GM21360 (cell line): Measurements from ENCODE around the gene ANKRD24.
"Not testable (repeated sequence)": the region's sequence is repeated elsewhere in the genome, so short reads cannot be mapped to it uniquely, and the experiment has no call there.

ENCODE experiments used
- ATAC-seq: cut with Tn5 transposase; IDR thresholded peaks from one replicate; pipeline ENCODE4 v1.9.1; 2021; ENCODE audit warnings: mild to moderate bottlenecking, moderate library complexity; ENCODE audit not compliant: unreplicated experiment

The ANKRD24 gene

DNA sequence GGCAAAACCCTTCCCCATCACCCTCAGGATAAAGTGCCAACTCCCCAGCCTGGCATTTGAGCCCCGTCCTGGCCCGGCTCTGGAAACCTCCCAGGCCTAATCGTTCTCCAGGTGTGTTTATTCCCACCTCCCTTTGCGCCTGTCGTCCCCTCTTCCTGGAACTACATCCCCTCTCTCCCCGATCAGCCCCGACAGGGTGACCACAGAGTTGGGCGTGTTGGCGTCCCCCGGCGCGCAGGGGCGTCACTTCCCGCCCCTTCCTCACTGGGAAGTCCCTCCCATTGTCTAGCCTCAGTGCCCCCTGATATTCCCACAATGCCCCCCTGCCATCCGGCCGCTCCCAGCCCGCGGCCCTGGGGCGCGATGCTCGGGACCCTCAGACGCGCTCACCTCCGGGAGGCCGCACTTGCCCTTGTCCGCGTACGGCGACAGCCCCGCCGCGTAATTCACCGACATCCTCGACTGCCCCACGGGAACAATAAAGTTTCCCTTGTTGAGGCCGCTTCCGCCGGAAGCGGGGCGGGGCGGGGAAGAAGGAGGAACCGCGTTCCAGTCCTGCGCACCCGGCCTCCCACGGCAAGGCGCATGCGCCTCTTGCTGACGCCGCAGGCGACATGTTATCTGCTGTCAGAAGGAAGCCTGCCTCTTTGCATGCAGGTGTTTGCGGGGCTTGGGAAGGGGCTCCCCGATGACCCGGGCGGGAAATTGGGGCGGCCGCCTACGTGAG, at the start of gene ANKRD24, which contains the start of gene SIRT6:
TSS of gene ANKRD24 (plus strand) at position 606 of the 727 bp plus-strand sequence. CDS start 3,737 bp downstream, outside the sequence.
TSS of gene SIRT6 (minus strand) at position 480 of the 727 bp plus-strand sequence. CDS start at position 456, 24 bp downstream.
- ATAC-seq = no peak

GRCh38 chr19:4134351-4134750, 48.1 kb upstream of the ANKRD24 start:
- ATAC-seq = no peak

DNA sequence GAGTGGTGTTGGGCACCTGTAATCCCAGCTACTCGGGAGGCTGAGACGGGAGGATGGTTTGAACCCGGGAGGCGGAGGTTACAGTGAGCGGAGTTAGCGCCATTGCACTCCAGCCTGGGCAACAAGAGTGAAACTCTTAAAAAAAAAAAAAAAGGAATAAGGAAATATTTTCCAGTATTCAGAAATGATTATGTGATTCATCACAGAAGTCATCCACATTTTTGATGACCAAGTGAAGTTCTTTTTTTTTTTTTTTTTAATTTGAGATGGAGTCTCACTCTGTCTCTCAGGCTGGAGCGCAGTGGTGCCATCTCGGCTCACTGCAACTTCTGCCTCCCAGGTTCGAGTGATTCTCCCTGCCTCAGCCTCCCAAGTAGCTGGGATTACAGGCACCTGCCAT, 47.1 kb upstream of the ANKRD24 start:
- ATAC-seq = not testable (repeated sequence)

GRCh38 chr19:4136680-4137088, 45.8 kb upstream of the ANKRD24 start:
- no peak for ATAC-seq

DNA sequence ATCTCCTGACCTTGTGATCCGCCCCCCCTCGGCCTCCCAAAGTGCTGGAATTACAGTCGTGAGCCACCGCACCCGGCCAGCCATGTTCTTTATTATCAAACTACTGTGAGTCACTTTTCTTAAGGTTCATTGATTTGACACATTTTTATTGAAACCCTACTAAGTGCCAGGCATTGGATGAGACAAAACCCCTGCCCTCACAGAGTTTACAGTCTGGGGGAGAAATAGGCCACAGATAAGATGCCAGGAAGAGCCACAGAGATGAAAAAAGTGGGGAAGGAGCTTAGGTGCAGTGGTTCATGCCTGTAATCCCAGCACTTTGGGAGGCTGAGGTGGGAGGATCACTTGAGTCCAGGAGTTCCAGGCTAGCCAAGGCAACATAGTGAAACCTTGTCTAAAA, 44.0 kb upstream of the ANKRD24 start:
- ATAC-seq = no peak

GRCh38 chr19:4139614-4140236, 42.8 kb upstream of the ANKRD24 start:
- no peak for ATAC-seq

GRCh38 chr19:4140237-4140711, 42.2 kb upstream of the ANKRD24 start:
- no peak for ATAC-seq

DNA sequence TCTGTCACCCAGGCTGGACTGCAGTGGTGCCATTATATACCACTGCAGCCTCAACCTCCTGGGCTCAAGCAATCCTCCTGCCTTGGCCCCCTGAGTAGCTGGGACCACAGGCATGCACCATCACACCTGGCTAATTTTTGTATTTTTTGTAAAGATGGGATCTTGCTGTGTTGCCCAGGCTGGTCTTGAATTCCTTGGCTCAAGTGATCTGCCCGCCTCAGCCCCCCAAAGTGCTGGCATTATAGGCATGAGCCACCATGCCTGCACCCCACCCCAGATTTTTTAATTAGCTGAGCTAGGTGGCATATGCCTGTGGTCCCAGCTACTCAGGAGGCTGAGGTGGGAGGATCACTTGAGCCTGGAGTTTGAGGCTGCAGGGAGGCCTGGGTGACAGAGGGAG, 39.6 kb upstream of the ANKRD24 start:
- not testable (repeated sequence) for ATAC-seq

- ATAC-seq = no peak
These were observed 37.7 kb upstream of the ANKRD24 start for GRCh38 chr19:4144666-4145249.

DNA sequence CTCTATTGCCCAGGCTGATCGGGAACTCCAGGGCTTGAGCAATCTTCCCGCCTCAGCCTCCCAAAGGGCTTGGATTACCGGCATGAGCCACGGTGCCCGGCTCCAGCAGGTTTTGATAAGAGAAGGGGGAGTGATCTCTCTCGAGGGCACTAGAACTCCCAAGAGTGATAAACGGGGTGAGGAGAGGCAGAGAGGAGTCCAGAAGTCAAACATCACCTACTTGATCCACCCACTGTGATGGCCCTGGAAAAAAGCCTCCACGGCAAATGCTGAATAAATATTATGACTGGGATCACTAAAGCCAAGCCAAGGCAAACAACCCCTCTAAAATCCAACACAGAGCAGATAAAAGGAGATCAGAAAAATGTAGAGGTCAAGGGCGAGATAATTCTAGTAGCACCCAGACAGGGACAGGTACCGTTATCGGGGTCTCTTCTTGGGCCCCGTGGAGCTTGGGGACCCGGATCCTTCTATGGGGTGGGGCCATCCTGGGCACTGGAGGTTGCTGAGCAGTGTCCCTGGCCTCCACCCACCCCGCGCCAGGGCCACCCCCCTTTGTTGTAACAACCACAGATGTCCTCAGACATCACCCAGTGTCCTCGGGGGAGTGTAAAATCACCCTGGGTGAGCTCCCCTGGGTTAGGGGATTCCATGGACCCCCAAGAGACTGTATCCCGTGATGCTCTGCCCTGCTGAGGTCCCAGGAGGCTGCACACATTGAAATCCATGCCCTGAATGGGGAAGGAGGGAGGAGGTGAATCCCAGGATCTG, 32.8 kb upstream of the ANKRD24 start:
- ATAC-seq = no peak

GRCh38 chr19:4151623-4152022, 30.9 kb upstream of the ANKRD24 start:
- ATAC-seq = no peak

DNA sequence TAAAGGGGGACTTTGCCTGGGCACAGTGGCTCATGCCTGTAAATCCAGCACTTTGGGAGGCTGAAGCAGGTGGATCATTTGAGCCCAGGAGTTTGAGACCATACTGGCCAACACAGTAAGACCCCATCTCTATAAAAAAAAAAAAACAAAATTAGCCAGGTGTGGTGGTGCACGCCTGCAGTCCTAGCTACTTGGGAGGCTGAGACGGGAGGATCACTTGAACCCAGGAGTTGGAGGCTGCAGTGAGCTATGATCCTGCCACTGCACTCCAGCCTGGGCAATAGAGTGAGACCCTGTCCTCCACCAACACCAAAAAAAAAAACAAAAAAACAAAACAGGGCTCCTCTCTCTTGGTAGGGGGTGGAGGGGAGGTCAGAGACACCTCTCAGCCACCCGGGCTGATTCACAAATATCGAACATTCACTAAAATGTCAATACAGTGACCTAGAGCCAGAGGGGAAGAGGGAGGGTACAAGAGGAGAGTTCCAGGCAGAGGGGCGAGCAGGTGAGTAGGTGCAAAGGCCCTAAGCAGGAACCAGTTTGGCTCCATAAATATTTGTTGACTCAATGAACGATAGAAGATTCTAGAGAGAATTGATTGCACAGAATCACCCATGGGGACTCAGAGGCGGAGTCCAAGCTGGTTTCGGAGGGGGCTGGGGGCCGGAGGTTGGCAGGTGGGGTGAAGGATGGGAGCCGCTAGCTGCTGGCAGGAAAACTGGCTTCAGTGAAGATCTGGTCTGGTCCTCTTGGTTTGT, 30.1 kb upstream of the ANKRD24 start:
- no peak for ATAC-seq

DNA sequence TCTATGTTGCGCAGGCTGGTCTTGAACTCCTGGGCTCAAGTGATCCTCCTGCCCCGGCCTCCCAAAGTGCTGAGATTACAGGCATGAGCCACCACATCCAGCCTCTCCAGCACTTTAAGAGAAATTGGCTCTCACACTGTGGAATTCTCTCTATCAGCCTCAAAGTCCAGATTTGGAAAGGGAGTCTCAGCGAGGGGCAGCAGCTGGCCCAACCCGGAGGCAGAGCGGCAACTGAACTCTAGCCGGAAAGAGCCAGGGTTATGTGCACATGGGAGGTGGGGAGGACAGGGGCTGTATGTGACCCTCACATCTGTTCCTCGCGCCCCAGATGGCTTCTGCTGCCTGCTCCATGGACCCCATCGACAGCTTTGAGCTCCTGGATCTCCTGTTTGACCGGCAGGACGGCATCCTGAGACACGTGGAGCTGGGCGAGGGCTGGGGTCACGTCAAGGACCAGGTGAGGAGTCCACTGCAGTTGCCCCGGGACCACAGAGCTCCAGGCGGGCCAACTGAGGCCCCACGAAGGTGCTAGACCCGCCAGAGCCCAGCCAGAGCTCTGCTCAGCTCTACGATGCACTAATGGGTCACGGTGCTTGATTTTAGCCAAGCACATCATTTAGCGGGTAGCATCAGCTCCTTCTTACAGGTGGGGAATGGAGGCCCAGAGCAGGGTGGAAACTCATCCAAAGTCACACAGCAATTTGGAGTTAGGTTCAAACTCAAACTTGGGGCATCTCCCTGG, 27.7 kb upstream of the ANKRD24 start:
- ATAC-seq = no peak

DNA sequence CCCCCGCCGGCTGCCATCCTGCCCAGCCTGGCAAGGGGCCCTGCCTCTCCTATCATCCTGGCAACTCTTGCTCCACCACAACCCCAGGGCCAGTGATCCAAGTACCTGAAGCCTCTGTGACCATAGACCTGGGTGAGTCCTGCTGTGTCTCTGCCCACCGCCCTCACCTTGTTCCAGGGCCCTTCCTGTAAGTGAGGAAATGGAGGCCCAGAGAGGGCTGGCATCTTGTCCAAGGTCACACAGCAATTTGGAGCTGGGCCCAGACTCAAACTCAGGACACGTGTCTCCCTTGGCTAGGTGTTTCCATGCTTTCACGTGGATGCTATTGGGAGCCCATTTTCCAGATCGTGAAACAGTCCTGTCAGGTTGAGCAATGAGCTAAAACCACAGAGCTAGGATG, 25.3 kb upstream of the ANKRD24 start:
- no peak for ATAC-seq

GRCh38 chr19:4157971-4158370, 24.5 kb upstream of the ANKRD24 start:
- ATAC-seq = not testable (repeated sequence)

DNA sequence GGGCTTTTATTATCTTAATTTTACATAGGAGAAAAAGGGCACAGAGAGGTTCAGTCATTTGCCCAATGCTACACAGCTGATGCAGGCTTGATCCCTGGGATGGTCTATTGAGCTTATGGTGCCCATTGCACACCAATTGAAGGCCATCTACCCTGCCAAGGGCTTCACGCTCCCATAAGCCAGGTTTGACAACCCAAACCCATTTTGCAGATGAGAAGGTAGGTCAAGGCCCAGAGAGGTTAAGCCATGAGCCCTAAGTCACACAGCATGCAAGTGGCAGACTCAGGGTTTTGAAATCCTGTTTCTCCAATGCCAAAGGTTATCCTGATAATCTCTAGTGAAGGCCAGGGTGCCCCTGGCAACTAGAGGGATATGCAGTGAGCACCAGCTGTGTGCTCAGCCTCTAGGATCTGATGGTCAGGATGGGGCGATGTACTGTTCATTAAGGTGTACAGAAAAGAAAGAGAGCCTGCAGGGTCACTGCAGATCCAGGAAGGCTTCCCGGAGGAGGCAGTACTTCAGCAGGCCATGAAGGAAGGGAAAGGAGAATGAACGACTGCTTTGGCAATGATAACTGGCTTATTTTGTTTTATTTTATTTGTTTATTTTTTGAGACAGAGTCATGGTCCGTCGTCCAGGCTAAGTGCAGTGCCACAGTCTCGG, 20.9 kb upstream of the ANKRD24 start:
- ATAC-seq = no peak

DNA sequence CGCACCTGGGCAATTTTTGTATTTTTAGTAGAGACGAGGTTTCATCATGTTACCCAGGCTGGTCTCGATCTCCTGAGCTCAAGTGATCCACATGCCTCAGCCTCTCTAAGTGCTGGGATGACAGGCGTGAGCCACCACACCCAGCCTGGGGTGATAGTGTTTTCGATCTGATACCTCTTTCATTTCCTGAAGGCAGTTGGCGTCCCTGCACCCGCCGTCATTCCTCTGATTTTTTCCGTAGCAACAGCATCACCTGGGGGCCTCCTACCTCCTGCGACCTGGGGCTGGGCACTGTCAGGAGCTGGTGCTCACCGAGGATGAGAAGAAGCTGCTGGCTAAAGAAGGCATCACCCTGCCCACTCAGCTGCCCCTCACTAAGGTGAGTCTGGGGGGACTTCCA, 18.2 kb upstream of the ANKRD24 start:
- no peak for ATAC-seq

DNA sequence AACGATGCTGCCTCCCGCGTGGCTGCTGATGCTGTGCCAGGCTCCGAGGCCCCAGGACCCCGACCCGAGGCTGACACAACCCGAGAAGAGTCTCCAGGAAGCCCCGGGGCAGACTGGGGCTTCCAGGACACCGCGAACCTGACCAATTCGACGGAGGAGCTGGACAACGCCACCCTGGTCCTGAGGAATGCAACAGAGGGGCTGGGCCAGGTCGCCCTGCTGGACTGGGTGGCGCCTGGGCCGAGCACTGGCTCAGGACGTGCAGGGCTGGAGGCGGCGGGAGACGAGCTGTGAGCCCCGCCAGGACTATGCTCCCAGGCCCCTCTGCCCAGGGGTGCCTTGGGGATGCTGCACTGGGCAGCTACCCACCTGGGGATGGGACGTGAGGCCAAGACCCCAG, 10.8 kb upstream of the ANKRD24 start:
- ATAC-seq = no peak

GRCh38 chr19:4172861-4173473, 9.5 kb upstream of the ANKRD24 start:
- no peak for ATAC-seq
